Heart left ventricle (tissue), 16 donors: ENCODE measurements around the gene IRS1. TPM values are rescaled to one million over a fixed set of nuclear protein-coding genes. Genes with fewer than 3 reads are reported as not detected.
A peak's percentile ranks its signal among the peaks of the same experiment; 100 is the strongest.

ENCODE experiments used
- ATAC-seq, 4 donors: fragments of 200-7000 bp; cut with Tn5 transposase; one replicate each; pipeline ENCODE4 v1.9.1; 2020 to 2022; ENCODE audit warnings: moderate library complexity in 4 of 4, mild to moderate bottlenecking in 3 of 4, moderate number of reproducible peaks in 1 of 4
- DNase-seq, 5 donors: peaks; one replicate each; pipeline ENCODE4 v3.0.0-alpha.2; 2020
- H3K27ac ChIP-seq, 12 donors: fragments of 200-600 bp; sonication (generic) in 4 of 12; one replicate each; pipeline versions ENCODE4 v1.5.0 to v1.8.0; 2016 to 2022; ENCODE audit warnings: mild to moderate bottlenecking in 2 of 12
- H3K27me3 ChIP-seq, 9 donors: fragments of 200-600 bp; sonication (generic) in 2 of 9; one replicate each; pipeline versions ENCODE4 v1.5.1 to v1.8.0; 2016 to 2022; ENCODE audit warnings: mild to moderate bottlenecking in 3 of 9
- H3K36me3 ChIP-seq, 9 donors: fragments of 200-600 bp; sonication (generic) in 2 of 9; one replicate each; pipeline versions ENCODE4 v1.5.0 to v1.8.0; 2018 to 2022; ENCODE audit warnings: mild to moderate bottlenecking in 2 of 9
- H3K4me1 ChIP-seq, 12 donors: fragments of 200-600 bp; sonication (generic) in 4 of 12; one replicate each; pipeline versions ENCODE4 v1.5.0 to v1.8.0; 2016 to 2022; ENCODE audit warnings: mild to moderate bottlenecking in 3 of 12
- H3K4me3 ChIP-seq, 12 donors: fragments of 200-600 bp; sonication (generic) in 4 of 12; one replicate each; pipeline versions ENCODE4 v1.5.0 to v1.8.0; 2017 to 2022; ENCODE audit warnings: mild to moderate bottlenecking in 9 of 12, moderate library complexity in 4 of 12
- H3K9me3 ChIP-seq, 12 donors: fragments of 200-600 bp; sonication (generic) in 4 of 12; one replicate each; pipeline versions ENCODE4 v1.5.0 to v1.8.0; 2016 to 2022; ENCODE audit warnings: mild to moderate bottlenecking in 1 of 12
- CTCF ChIP-seq, 12 donors: fragments of 200-600 bp; sonication (generic) in 4 of 12; IDR thresholded peaks; one replicate each; pipeline versions ENCODE4 v1.5.0 to v1.8.0; 2018 to 2022; ENCODE audit warnings: antibody characterized with exemption in 12 of 12, mild to moderate bottlenecking in 5 of 12
- POLR2A ChIP-seq, 2 donors: fragments of 450-650 bp; IDR thresholded peaks; one replicate each; pipeline ENCODE4 v1.6.1; 2017; ENCODE audit warnings: antibody characterized with exemption in 2 of 2, mild to moderate bottlenecking in 2 of 2, moderate library complexity in 2 of 2
- WGBS, 4 donors: extraction: QIAGEN DNeasy Blood & Tissue Kit in 2 of 4; methylation state at CpG; one replicate each; pipeline versions ENCODE4 v1.1.5 to v1.1.7; 2013 to 2018; 5-methylcytosine and 5-hydroxymethylcytosine counted together
- intact Hi-C, 10 donors: fragments of 100-400 bp; cut with DNase I; formaldehyde crosslinking; loops; one replicate each; pipeline versions ENCODE4 v1.11.1 to v1.14.2; 2022
- polyA plus RNA-seq, 2 donors: library from polyadenylated mRNA; stranded (reverse); fragments of 200-250 nt; gene quantifications; one replicate each; pipeline ENCODE4 v1.2.3, GENCODE V29; 2013
- total RNA-seq, 9 donors: library from RNA; depleted of rRNA in 2 of 9; stranded (reverse); fragments of >200 nt in 2 of 9; fragmentation: NEBNext Ultra II Directional in 3 of 9; extraction: Animal tissue kit (Norgen Biotek cat#: 25700) in 3 of 9; gene quantifications; one replicate each; pipeline versions ENCODE4 v1.1.0 to v1.2.4, GENCODE V29; 2016 to 2023
- donor health status: ischemic (EF 13 %, LVEDD 7.1; RV severe dilation, severe dysfunction).
- donor health status: healthy with polysubstance abuse.
- donor health status: DM: no; HTN: yes; CAD: no.
- donor health status: DM: no; HTN: no; CAD: no.
- donor health status: ischemic (EF 25% LVEDD 6.9; RV normal size, moderate dysfunction).
- donor health status: ischemic (EF 25% LVEDD 5.7; RV mildly dilated, moderate dysfunction).
- donor health status: healthy.
- donor health status: DM: yes; HTN: yes; CAD: no.
- donor health status: ischemic (EF 35%, LVEDD 5.7; RV mildly dilated, moderate dysfunction).
- donor health status: nonischemic (EF 11% LVEDD 7.7; RV severe dilation, severe dysfunction).
- donor health status: DM: yes; HTN: yes; CAD: no.
- donor health status: PGD.
- donor health status: ischemic (EF 29% LVEDD 5.4; RV normal size, mild dysfunction).
- donor health status: nonischemic (EF 23%, LVEDD 6.1; RV moderate dilation, normal function).

Gene IRS1
- total and polyA plus RNA-seq, 11 donors = 5.0 to 45.8 (median 15.7) TPM

GRCh38 chr2:226692521-226693126 lies 107.0 kb downstream of the IRS1 start:
- Histone ChIP-seq H3K4me1 (peaks cover 0 to 47% (median 33%) of the 10 kb centered on the region in 12 donors), H3K9me3 (peaks cover 0 to 6% (median 0%) of the 10 kb centered on the region in 12 donors), H3K4me3 (no peak overlapping the region), H3K27me3 (no peaks in the 10 kb centered on the region), H3K36me3 (no peaks in the 10 kb centered on the region), H3K27ac (peak overlapping the region in 4 of 12 donors; percentile 2 to 20 (median 10))
- ATAC-seq = no peak
- WGBS, 4 donors = 85 to 94% (median 92%) methylated on average over 9 of the region's 9 CpGs
- intact Hi-C loops = loop anchor here in 4 of 10 donors (5.0 to 10.0 kb wide), 4 partner anchors 35 to 105 kb away; partner anchors contain the start of gene IRS1 (in 3 of the 4)
- DNase-seq = no peak
- no peak for TF ChIP-seq CTCF (IDR thresholded peaks at IDR 0.05)
- TF ChIP-seq POLR2A (IDR thresholded peaks at IDR 0.05) = no peak

GRCh38 chr2:226691255-226691654 lies 108.4 kb downstream of the IRS1 start:
- TF ChIP-seq POLR2A (IDR thresholded peaks at IDR 0.05) (no peak), CTCF (IDR thresholded peaks at IDR 0.05) (no peak)
- Histone ChIP-seq H3K9me3 (peaks cover 0 to 6% (median 0%) of the 10 kb centered on the region in 12 donors), H3K27ac (peak overlapping the region in 10 of 12 donors; percentile 11 to 72 (median 70)), H3K27me3 (no peaks in the 10 kb centered on the region), H3K4me3 (peak overlapping the region in 2 of 12 donors; percentile 1 to 15), H3K36me3 (no peaks in the 10 kb centered on the region), H3K4me1 (peaks cover 0 to 47% (median 33%) of the 10 kb centered on the region in 12 donors)
- ATAC-seq (no peak), DNase-seq (no peak)
- intact Hi-C loops = loop anchor here in 4 of 10 donors (5.0 to 10.0 kb wide), 4 partner anchors 36 to 106 kb away; partner anchors contain the start of gene IRS1 (in 3 of the 4)
- WGBS, 4 donors = 48 to 57% (median 52%) methylated on average over 2 of the region's 2 CpGs

- intact Hi-C loops = loop anchor here in 4 of 10 donors (1.0 to 10.0 kb wide), 5 partner anchors 37 to 107 kb away; partner anchors contain the start of gene IRS1 (in 3 of the 4)
- H3K27ac ChIP-seq = peak overlapping the region in 11 of 12 donors; percentile 11 to 72 (median 69)
- H3K4me1 ChIP-seq = peaks cover 0 to 47% (median 33%) of the 10 kb centered on the region in 12 donors
- H3K36me3 ChIP-seq = no peaks in the 10 kb centered on the region
- H3K27me3 ChIP-seq = no peaks in the 10 kb centered on the region
- WGBS, 4 donors = 4 to 10% (median 7%) methylated on average over 4 of the region's 4 CpGs
- DNase-seq (peak in 3 of 5 donors; percentile 37 to 43 (median 39)), ATAC-seq (peak; percentile 56 to 84 (median 80))
- peaks cover 0 to 6% (median 0%) of the 10 kb centered on the region in 12 donors for H3K9me3 ChIP-seq
- H3K4me3 ChIP-seq = peak overlapping the region in 6 of 12 donors; percentile 1 to 31 (median 15)
- no peak for TF ChIP-seq CTCF (IDR thresholded peaks at IDR 0.05)
- TF ChIP-seq POLR2A (IDR thresholded peaks at IDR 0.05) = no peak
Observed at GRCh38 chr2:226690461-226691024, 109.1 kb downstream of the IRS1 start.

GRCh38 chr2:226687641-226688253 lies 111.9 kb downstream of the IRS1 start:
- H3K27ac ChIP-seq = no peak overlapping the region
- H3K27me3 ChIP-seq = no peaks in the 10 kb centered on the region
- peaks cover 0 to 6% (median 0%) of the 10 kb centered on the region in 12 donors for H3K9me3 ChIP-seq
- peaks cover 0 to 38% (median 22%) of the 10 kb centered on the region in 12 donors for H3K4me1 ChIP-seq
- 81 to 92% (median 91%) methylated on average over 2 of the region's 2 CpGs for WGBS, 4 donors
- DNase-seq (no peak), ATAC-seq (no peak)
- H3K4me3 ChIP-seq = no peak overlapping the region
- intact Hi-C loops = no loop called here
- no peaks in the 10 kb centered on the region for H3K36me3 ChIP-seq
- no peak for TF ChIP-seq POLR2A (IDR thresholded peaks at IDR 0.05)
- no peak for TF ChIP-seq CTCF (IDR thresholded peaks at IDR 0.05)
